Endothelial cell of umbilical vein (primary cell): ENCODE results near the gene SIAH2. TPM values are rescaled to one million over a fixed set of nuclear protein-coding genes. Genes with fewer than 3 reads are reported as not detected.

Source experiments
- Bru-seq: library from RNA; stranded (reverse); fragments of 400-500 nt; gene quantifications from one replicate; lab custom pipeline; 2021; lab: Mats Ljungman, UMichigan
- BruChase-seq, 2 experiments: library from RNA; stranded (reverse); fragments of 400-500 nt; gene quantifications; one replicate each; lab custom pipeline; 2021; lab: Mats Ljungman, UMichigan
- BruUV-seq: library from RNA; stranded (reverse); fragments of 400-500 nt; replicated peaks from 2 replicates; lab custom pipeline; 2021; lab: Mats Ljungman, UMichigan
- CTCF ChIA-PET: fragments of 300-600, 350-600 bp; sonication (Branson Sonifier 250); formaldehyde crosslinking; loops from one replicate; lab custom pipeline; 2021; ENCODE audit warnings: antibody characterized with exemption, inconsistent platforms; lab: Charles Lee
- POLR2A ChIA-PET: fragments of 300-600, 350-600 bp; sonication (Branson Sonifier 250); formaldehyde crosslinking; loops from one replicate; lab custom pipeline; 2021; ENCODE audit warnings: antibody characterized with exemption, inconsistent platforms; lab: Charles Lee
- DNase-seq: peaks from one replicate; pipeline ENCODE4 v3.0.0-alpha.2; 2011; ENCODE audit warnings: low read depth, low spot score
- FAIRE-seq: peaks from 2 replicates; lab custom pipeline; 2011; peaks lifted over from hg19 to GRCh38; lab: Jason Lieb, UNC
- H2AFZ ChIP-seq: 2 replicates; pipeline ENCODE4 v1.6.0; 2012; ENCODE audit warnings: low read depth, low read length, control low read depth, inconsistent platforms
- H3K27ac ChIP-seq: 2 replicates; pipeline ENCODE4 v1.5.1; 2011; ENCODE audit warnings: low read depth, mild to moderate bottlenecking, control low read depth, low read length, moderate library complexity; ENCODE audit not compliant: insufficient read depth
- H3K27me3 ChIP-seq, 2 experiments: 2 replicates each; pipeline versions ENCODE4 v1.6.0 to v1.6.1; 2011; ENCODE audit warnings: low read length in 2 of 2, mixed read lengths in 1 of 2; ENCODE audit not compliant: control insufficient read depth in 2 of 2, insufficient read depth in 2 of 2
- H3K36me3 ChIP-seq, 2 experiments: 2 replicates in 1 of 2; 3 replicates in 1 of 2; pipeline ENCODE4 v1.5.1; 2011; ENCODE audit warnings: low read length in 2 of 2, mild to moderate bottlenecking in 1 of 2, moderate library complexity in 1 of 2; ENCODE audit not compliant: control insufficient read depth in 2 of 2, insufficient read depth in 2 of 2; ENCODE audit errors: extremely low read depth in 1 of 2
- H3K4me1 ChIP-seq: 3 replicates; pipeline ENCODE4 v1.5.1; 2011; ENCODE audit warnings: mild to moderate bottlenecking, low read length; ENCODE audit not compliant: control insufficient read depth, insufficient read depth; ENCODE audit errors: extremely low read depth
- H3K4me2 ChIP-seq: 2 replicates; pipeline ENCODE4 v1.6.1; 2011; ENCODE audit warnings: low read length, control low read depth, mixed read lengths; ENCODE audit not compliant: insufficient read depth
- H3K4me3 ChIP-seq, 3 experiments: fragments of 200-600 bp in 1 of 3; sonication (generic), shearing (Covaris generic) in 1 of 3; replicated peaks in 1 of 3; 2 replicates each; pipeline ENCODE4 v1.5.1; 2011 to 2016; ENCODE audit warnings: control low read depth in 3 of 3, low read length in 3 of 3, mild to moderate bottlenecking in 2 of 3, inconsistent platforms in 1 of 3, low read depth in 1 of 3, moderate library complexity in 1 of 3; ENCODE audit not compliant: insufficient read depth in 1 of 3
- H3K79me2 ChIP-seq: 2 replicates; pipeline ENCODE4 v1.6.0; 2012; ENCODE audit warnings: low read length, inconsistent platforms; ENCODE audit not compliant: control insufficient read depth, insufficient read depth
- H3K9ac ChIP-seq: replicated peaks from 2 replicates; pipeline ENCODE3; 2011; ENCODE audit warnings: low read length, control low read depth; ENCODE audit not compliant: insufficient read depth; ENCODE audit errors: extremely low read depth
- H3K9me1 ChIP-seq: replicated peaks from 3 replicates; pipeline ENCODE4 v1.6.0; 2011; ENCODE audit warnings: mild to moderate bottlenecking, low read length; ENCODE audit not compliant: control insufficient read depth, insufficient read depth; ENCODE audit errors: extremely low read depth
- H3K9me3 ChIP-seq: replicated peaks from 2 replicates; pipeline ENCODE4 v1.5.1; 2012; ENCODE audit warnings: low read length, inconsistent platforms; ENCODE audit not compliant: control insufficient read depth, insufficient read depth
- H4K20me1 ChIP-seq: replicated peaks from 2 replicates; pipeline ENCODE3; 2011; ENCODE audit warnings: mild to moderate bottlenecking, low read length; ENCODE audit not compliant: control insufficient read depth, insufficient read depth; ENCODE audit errors: extremely low read depth
- EZH2 ChIP-seq: IDR thresholded peaks from 2 replicates; pipeline ENCODE4 v1.6.1; 2012; ENCODE audit warnings: borderline replicate concordance, low read depth, mild to moderate bottlenecking, moderate library complexity, low read length, inconsistent platforms; ENCODE audit not compliant: severe bottlenecking
- FOS ChIP-seq: IDR thresholded peaks from 2 replicates; pipeline ENCODE4 v1.6.1; 2011; ENCODE audit warnings: mild to moderate bottlenecking, low read length, moderate library complexity, borderline replicate concordance; ENCODE audit not compliant: insufficient read depth
- GATA2 ChIP-seq: IDR thresholded peaks from 2 replicates; pipeline ENCODE4 v1.7.0; 2011; ENCODE audit warnings: low read depth, mild to moderate bottlenecking, moderate library complexity, mixed read lengths, low read length; ENCODE audit not compliant: insufficient read length, insufficient read depth
- JUN ChIP-seq: IDR thresholded peaks from 2 replicates; pipeline ENCODE4 v1.6.1; 2011; ENCODE audit warnings: borderline replicate concordance, low read depth; ENCODE audit not compliant: insufficient read length, insufficient read depth
- MYC ChIP-seq: IDR thresholded peaks from one replicate; pipeline ENCODE4 v1.6.1; 2011; ENCODE audit warnings: mild to moderate bottlenecking, low read depth, low read length
- POLR2A ChIP-seq: IDR thresholded peaks from 2 replicates; pipeline ENCODE4 v1.6.1; 2012; ENCODE audit warnings: low read depth, mild to moderate bottlenecking, control low read depth, low read length
- POLR2AphosphoS5 ChIP-seq: IDR thresholded peaks from 2 replicates; pipeline ENCODE4 v1.6.1; 2012; ENCODE audit warnings: low read depth, mild to moderate bottlenecking, control low read depth, low read length, moderate library complexity; ENCODE audit not compliant: insufficient read depth
- dilution Hi-C: fragments of 300-500 bp; cut with MboI; formaldehyde crosslinking; loops from one replicate; pipeline ENCODE4 v1.15.0; 2019; ENCODE audit warnings: low sequenced_read_pairs; ENCODE audit not compliant: extremely low pct_ligation_motif_present
- intact Hi-C: fragments of 100-400 bp; cut with micrococcal nuclease; formaldehyde crosslinking; loops from one replicate; pipeline ENCODE4 v1.10.0; 2022
- long read RNA-seq: library from polyadenylated mRNA; stranded (forward); transcript quantifications from one replicate; pipeline ENCODE4 v2.0.0, GENCODE V29; 2021
- polyA minus RNA-seq, 3 experiments: library from RNA; depleted of rRNA, polyadenylated mRNA; stranded (reverse); fragments of >200 nt; gene quantifications; 1 replicate in 1 of 3; 2 replicates in 2 of 3; pipeline ENCODE4 v1.2.3, GENCODE V29; 2011
- polyA plus RNA-seq, 4 experiments: library from polyadenylated mRNA; depleted of rRNA in 3 of 4; stranded (reverse) in 3 of 4; unstranded in 1 of 4; fragments of >200 nt; gene quantifications; 2 replicates each; pipeline versions ENCODE4 v1.2.1 to v1.2.3, GENCODE V29; 2011 to 2012; ENCODE audit warnings: missing spikeins in 1 of 4
- total RNA-seq: library from RNA; stranded (reverse); gene quantifications from 2 replicates; pipeline ENCODE4 v1.2.3, GENCODE V29; 2021
- TF ChIP-seq, protein P1 (sequence below): IDR thresholded peaks from 2 replicates; pipeline ENCODE4 v1.6.1; 2011; ENCODE audit not compliant: insufficient read depth, insufficient read length
- TF ChIP-seq, protein P2 (sequence below), 2 donors: IDR thresholded peaks; 1 replicate in 1 of 2; 2 replicates in 1 of 2; pipeline ENCODE4 v1.5.1; 2011; ENCODE audit warnings: low read length in 2 of 2, mild to moderate bottlenecking in 2 of 2, moderate library complexity in 2 of 2, control low read depth in 1 of 2, inconsistent platforms in 1 of 2, low read depth in 1 of 2; ENCODE audit not compliant: insufficient read depth in 1 of 2; ENCODE audit errors: extremely low read depth in 1 of 2

The SIAH2 gene, protein sequence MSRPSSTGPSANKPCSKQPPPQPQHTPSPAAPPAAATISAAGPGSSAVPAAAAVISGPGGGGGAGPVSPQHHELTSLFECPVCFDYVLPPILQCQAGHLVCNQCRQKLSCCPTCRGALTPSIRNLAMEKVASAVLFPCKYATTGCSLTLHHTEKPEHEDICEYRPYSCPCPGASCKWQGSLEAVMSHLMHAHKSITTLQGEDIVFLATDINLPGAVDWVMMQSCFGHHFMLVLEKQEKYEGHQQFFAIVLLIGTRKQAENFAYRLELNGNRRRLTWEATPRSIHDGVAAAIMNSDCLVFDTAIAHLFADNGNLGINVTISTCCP
- 16.0 and 16.7 TPM in 2 replicates for total RNA-seq
- 25.1 and 45.8 TPM in 2 replicates for polyA plus RNA-seq
- polyA plus RNA-seq (2011; cell fraction: cytosol; rRNA removed): 19.9 and 30.5 TPM in 2 replicates
- 12.9 and 17.8 TPM in 2 replicates for polyA plus RNA-seq (2011; cell fraction: nucleus; rRNA removed)
- polyA plus RNA-seq (2012): 15.6 and 18.8 TPM in 2 replicates
- 16.6 and 26.8 TPM in 2 replicates for polyA minus RNA-seq
- polyA minus RNA-seq (2011; cell fraction: cytosol; rRNA and poly(A)+ RNA removed): 56.5 TPM
- polyA minus RNA-seq (2011; cell fraction: nucleus; rRNA and poly(A)+ RNA removed): 7.1 and 8.8 TPM in 2 replicates
- percentile 79 among the genes with signal in this experiment for Bru-seq, nascent RNA
- BruChase-seq, experiment 1, labeled RNA remaining after a 6-hour chase: percentile 56 among the genes with signal in this experiment
- percentile 70 among the genes with signal in this experiment for BruChase-seq, experiment 2, labeled RNA remaining after a 2-hour chase
- long read RNA-seq, transcript SIAH2-201 (2 exons, 2,517 nt): major isoform, 74 of 79 reads
- long read RNA-seq, partial matches to known transcripts: 1 of 79 reads
- long read RNA-seq, other reads (novel, unspliced or antisense): 4 of 79 reads

DNA sequence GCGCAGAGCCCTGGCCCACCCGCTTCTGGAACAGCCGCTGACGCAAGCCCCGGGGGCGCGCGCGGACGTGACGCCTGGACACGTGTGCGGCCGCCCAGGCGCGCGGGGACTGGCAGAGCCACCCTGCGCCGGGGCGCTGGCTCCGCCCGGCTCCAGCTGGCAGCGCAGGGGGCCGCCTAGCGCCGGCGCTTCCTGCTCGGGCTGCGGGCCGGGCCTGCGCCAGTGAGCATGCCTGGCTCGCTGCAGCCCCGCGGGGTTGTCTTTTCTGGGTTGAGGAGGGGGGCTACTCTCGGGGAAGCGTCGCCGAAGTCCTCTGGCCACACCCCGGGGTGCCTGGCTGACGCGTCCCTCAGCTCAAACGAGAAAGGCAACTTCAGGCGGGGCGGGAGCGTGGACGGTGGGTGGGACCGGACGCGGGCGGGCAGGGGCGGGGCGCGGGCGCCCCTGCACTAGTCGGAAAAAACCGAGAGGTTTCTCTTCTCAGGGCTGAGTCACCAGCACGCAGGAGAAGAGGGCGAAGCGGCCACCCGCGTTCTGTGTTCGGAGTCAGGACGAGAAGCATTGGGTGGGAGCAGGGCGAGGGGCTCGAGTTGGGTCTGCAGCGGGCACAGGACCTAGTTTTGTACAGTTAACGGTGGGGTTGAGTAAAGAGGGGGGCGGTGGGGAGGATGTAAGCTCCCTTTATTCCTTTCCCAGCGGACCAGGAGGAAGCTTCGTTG lies at the start of gene SIAH2:
Gene SIAH2 (minus strand): TSS at position 48 of the 719 bp plus-strand sequence. CDS start 320 bp downstream, outside the sequence.
- dilution Hi-C loops (no loop called here), intact Hi-C loops (loop anchor here (1.0 to 10.0 kb wide), 8 partner anchors 42 to 1009 kb away; partner anchors contain the start of genes EIF2A, ERICH6, SELENOT and SERP1)
- Histone ChIP-seq H3K9me1 (no peaks in the 10 kb centered on the region), H3K4me2 (peak within 1 kb of the TSS; percentile 96), H3K27ac (peak within 1 kb of the TSS; percentile 86), H3K4me3 (peak within 1 kb of the TSS; percentile 43 to 85 (median 64)), H3K4me1 (peaks cover 19% of the 10 kb centered on the region), H4K20me1 (no peaks in the 10 kb centered on the region), H2AFZ (peak within 1 kb of the TSS; percentile 88), H3K27me3 (no peaks in the 10 kb centered on the region), H3K79me2 (peaks cover 37% of the 10 kb centered on the region), H3K9me3 (no peaks in the 10 kb centered on the region), H3K36me3 (no peaks in the 10 kb centered on the region), H3K9ac (peak within 1 kb of the TSS; percentile 95)
- ChIA-PET CTCF (interaction anchor here (0.7 to 4.2 kb wide), 20 partner anchors 8 to 793 kb away, joined by 3 to 33 read pairs (median 5); partner anchors contain the start of genes ERICH6, MED12L, PFN2 and SELENOT), POLR2A (interaction anchor here (0.6 to 2.6 kb wide), 12 partner anchors 60 to 1782 kb away, joined by 3 to 9 read pairs (median 6); partner anchors contain the start of genes EIF2A, ERICH6, SELENOT and SERP1)
- TF ChIP-seq, protein P1, sequence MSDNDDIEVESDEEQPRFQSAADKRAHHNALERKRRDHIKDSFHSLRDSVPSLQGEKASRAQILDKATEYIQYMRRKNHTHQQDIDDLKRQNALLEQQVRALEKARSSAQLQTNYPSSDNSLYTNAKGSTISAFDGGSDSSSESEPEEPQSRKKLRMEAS: peak; percentile 74
- TF ChIP-seq EZH2 (no peak), FOS (peak; percentile 75), JUN (no peak), POLR2A (peak; percentile 92), GATA2 (no peak), MYC (no peak), POLR2AphosphoS5 (peak; percentile 63)
- TF ChIP-seq, protein P2, sequence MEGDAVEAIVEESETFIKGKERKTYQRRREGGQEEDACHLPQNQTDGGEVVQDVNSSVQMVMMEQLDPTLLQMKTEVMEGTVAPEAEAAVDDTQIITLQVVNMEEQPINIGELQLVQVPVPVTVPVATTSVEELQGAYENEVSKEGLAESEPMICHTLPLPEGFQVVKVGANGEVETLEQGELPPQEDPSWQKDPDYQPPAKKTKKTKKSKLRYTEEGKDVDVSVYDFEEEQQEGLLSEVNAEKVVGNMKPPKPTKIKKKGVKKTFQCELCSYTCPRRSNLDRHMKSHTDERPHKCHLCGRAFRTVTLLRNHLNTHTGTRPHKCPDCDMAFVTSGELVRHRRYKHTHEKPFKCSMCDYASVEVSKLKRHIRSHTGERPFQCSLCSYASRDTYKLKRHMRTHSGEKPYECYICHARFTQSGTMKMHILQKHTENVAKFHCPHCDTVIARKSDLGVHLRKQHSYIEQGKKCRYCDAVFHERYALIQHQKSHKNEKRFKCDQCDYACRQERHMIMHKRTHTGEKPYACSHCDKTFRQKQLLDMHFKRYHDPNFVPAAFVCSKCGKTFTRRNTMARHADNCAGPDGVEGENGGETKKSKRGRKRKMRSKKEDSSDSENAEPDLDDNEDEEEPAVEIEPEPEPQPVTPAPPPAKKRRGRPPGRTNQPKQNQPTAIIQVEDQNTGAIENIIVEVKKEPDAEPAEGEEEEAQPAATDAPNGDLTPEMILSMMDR (IDR thresholded peaks at IDR 0.05; ENCODE audit: extremely low read depth in 1 of 2, insufficient read depth in 1 of 2, low read depth in 1 of 2, low read length in 2 of 2): no peak
- DNase-seq: peak; percentile 94
- peak; percentile 92 for FAIRE-seq
- no TSS peak for BruUV-seq
